ENCODE measurements around the gene ST14. TPM values are rescaled to one million over a fixed set of nuclear protein-coding genes. Genes with fewer than 3 reads are reported as not detected.

Gene ST14
- total RNA-seq, 4 donors from 2014 or later = 1.2 to 3.4 (median 2.6) TPM

DNA sequence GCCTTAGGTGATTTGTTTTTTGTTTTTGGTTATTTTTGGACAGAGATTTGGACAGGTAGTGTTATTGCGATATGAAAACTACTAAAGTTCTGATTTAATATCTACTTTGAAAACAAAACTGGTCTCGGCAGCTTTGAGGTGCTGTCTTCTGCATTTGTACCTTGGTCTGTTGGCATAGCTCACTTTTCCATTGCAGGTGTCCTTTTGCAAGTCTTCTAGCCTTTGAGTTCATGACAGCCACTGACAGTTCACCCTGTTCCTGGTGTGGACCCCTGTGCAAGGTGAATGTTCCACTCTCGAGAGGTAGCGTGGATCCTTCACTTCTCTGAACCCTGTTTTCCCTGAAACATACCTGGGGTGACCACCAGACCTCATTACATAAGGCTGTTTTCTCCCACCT is 44.9 kb upstream of the ST14 start:
- Histone ChIP-seq H3K9me3 (no peaks in the 10 kb centered on the region), H3K4me3 (no peak overlapping the region), H3K36me3 (peaks cover 13 to 40% (median 26%) of the 10 kb centered on the region in 4 donors), H3K4me1 (peaks cover 13 to 27% (median 18%) of the 10 kb centered on the region in 4 donors), H3K27ac (replicated peaks in 1 of 4) (no peak overlapping the region), H3K27me3 (no peaks in the 10 kb centered on the region)
- intact Hi-C loops (cut with DNase I) = no loop called here
- TF ChIP-seq EP300 (IDR thresholded peaks at IDR 0.05) = no peak
- TF ChIP-seq, protein P1, sequence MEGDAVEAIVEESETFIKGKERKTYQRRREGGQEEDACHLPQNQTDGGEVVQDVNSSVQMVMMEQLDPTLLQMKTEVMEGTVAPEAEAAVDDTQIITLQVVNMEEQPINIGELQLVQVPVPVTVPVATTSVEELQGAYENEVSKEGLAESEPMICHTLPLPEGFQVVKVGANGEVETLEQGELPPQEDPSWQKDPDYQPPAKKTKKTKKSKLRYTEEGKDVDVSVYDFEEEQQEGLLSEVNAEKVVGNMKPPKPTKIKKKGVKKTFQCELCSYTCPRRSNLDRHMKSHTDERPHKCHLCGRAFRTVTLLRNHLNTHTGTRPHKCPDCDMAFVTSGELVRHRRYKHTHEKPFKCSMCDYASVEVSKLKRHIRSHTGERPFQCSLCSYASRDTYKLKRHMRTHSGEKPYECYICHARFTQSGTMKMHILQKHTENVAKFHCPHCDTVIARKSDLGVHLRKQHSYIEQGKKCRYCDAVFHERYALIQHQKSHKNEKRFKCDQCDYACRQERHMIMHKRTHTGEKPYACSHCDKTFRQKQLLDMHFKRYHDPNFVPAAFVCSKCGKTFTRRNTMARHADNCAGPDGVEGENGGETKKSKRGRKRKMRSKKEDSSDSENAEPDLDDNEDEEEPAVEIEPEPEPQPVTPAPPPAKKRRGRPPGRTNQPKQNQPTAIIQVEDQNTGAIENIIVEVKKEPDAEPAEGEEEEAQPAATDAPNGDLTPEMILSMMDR (IDR thresholded peaks at IDR 0.05) = no peak
- TF ChIP-seq POLR2AphosphoS5 (IDR thresholded peaks at IDR 0.05) = no peak
- no peak for TF ChIP-seq POLR2A (IDR thresholded peaks at IDR 0.05; ENCODE audit: low read depth)
- no peak for DNase-seq (ENCODE audit: extremely low spot score)
- 93% methylated on average over 4 of the region's 4 CpGs for WGBS

DNA sequence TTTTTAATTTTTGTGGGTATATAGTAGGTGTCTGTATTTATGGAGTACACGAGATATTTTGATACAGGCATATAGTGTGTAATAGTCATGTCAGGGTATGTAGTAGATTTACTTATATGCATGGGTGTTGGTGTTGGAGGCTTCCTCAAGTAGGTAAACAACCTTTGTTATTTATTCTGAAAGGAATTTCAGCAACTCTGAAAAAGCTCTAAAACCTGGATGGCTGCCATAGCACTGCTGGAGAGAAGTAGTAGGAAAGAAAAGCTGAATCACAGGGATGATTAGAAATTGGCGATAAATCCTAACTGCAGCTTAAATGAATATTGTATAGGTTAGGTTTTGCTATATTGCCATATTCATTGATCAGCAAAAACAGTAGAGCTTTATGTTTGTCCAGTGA is 44.4 kb upstream of the ST14 start:
- intact Hi-C loops (cut with DNase I) = no loop called here
- TF ChIP-seq POLR2A (IDR thresholded peaks at IDR 0.05; ENCODE audit: low read depth) (no peak), EP300 (IDR thresholded peaks at IDR 0.05) (no peak), POLR2AphosphoS5 (IDR thresholded peaks at IDR 0.05) (no peak)
- TF ChIP-seq, protein P1 (IDR thresholded peaks at IDR 0.05) = no peak
- H3K4me1 ChIP-seq = peaks cover 13 to 30% (median 19%) of the 10 kb centered on the region in 4 donors
- DNase-seq (ENCODE audit: extremely low spot score) = no peak
- H3K9me3 ChIP-seq = no peaks in the 10 kb centered on the region
- no peak overlapping the region for H3K27ac ChIP-seq (replicated peaks in 1 of 4)
- H3K27me3 ChIP-seq = no peaks in the 10 kb centered on the region
- H3K4me3 ChIP-seq = no peak overlapping the region
- peaks cover 11 to 36% (median 23%) of the 10 kb centered on the region in 4 donors for H3K36me3 ChIP-seq
- 61% methylated on average over 2 of the region's 2 CpGs for WGBS

DNA sequence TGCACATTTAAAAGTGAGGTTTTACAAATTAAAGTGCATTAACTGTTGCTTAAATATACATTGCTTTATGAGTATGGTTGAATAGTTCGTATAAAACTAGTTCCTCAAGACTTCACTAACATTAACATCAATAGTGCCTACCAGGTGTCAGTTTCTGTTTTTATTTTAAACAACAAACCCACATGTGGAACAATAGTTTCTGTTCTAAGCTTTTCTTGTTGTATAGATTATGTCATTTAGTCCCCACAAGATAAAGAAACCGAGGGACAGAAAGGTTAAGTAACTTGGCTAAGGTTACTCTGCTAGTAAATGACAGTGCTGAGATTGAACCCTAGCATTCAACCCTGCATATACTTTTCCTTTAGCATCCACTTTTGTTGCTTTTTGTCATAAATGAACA is 41.4 kb upstream of the ST14 start:
- no peak overlapping the region for H3K27ac ChIP-seq (replicated peaks in 1 of 4)
- intact Hi-C loops (cut with DNase I) = no loop called here
- peaks cover 21 to 46% (median 30%) of the 10 kb centered on the region in 4 donors for H3K4me1 ChIP-seq
- 92% methylated on average over 2 of the region's 2 CpGs for WGBS
- H3K36me3 ChIP-seq = peaks cover 9 to 29% (median 14%) of the 10 kb centered on the region in 4 donors
- no peak overlapping the region for H3K4me3 ChIP-seq
- DNase-seq (ENCODE audit: extremely low spot score) = no peak
- no peaks in the 10 kb centered on the region for H3K27me3 ChIP-seq
- no peaks in the 10 kb centered on the region for H3K9me3 ChIP-seq
- no peak for TF ChIP-seq POLR2AphosphoS5 (IDR thresholded peaks at IDR 0.05)
- TF ChIP-seq, protein P1 (IDR thresholded peaks at IDR 0.05) = no peak
- no peak for TF ChIP-seq POLR2A (IDR thresholded peaks at IDR 0.05; ENCODE audit: low read depth)
- TF ChIP-seq EP300 (IDR thresholded peaks at IDR 0.05) = no peak

DNA sequence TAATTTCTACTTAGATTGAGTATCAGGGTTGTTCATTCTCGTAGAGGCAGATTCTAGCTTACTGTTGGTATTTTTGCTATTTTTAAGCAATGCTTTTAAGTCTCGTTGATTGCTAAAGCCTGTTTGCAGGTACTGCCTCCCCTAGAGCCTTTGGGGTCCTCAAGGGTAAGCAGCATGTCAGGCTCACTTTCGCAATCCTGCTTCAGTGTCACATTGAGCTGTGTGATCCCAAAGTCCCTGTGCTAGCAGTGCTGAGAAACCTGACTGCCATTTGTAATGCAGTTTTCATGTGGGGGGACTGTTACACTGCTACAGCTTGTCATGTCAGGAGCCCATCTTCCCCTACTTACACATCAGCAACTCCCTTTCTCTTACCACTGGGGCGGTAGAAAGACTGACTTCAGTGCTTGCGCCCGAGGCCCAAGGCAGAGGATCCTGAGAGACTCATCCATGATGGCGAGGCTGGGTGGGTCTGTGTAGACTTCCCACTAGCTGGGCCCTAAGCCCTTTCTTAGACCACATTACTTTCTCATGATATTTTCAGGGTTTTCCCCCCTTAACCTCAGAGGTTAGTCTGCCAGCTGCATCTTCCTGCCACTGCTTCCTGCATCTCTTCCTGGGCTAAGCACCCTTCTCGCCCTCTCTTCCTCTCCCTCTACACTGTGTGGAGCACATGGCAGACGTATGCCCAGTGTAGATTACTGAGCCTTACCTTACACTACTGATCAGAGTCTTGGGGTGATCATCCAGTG is 40.8 kb upstream of the ST14 start:
- 88% methylated on average over 9 of the region's 9 CpGs for WGBS
- TF ChIP-seq POLR2A (IDR thresholded peaks at IDR 0.05; ENCODE audit: low read depth) (no peak), EP300 (IDR thresholded peaks at IDR 0.05) (no peak), POLR2AphosphoS5 (IDR thresholded peaks at IDR 0.05) (no peak)
- TF ChIP-seq, protein P1 (IDR thresholded peaks at IDR 0.05) = no peak
- Histone ChIP-seq H3K4me3 (no peak overlapping the region), H3K27ac (replicated peaks in 1 of 4) (no peak overlapping the region), H3K4me1 (peaks cover 26 to 52% (median 35%) of the 10 kb centered on the region in 4 donors), H3K9me3 (no peaks in the 10 kb centered on the region), H3K27me3 (no peaks in the 10 kb centered on the region), H3K36me3 (peaks cover 15 to 30% (median 20%) of the 10 kb centered on the region in 4 donors)
- intact Hi-C loops (cut with DNase I) = no loop called here
- DNase-seq (ENCODE audit: extremely low spot score) = no peak
